C4-2B (cell line): Measurements from ENCODE around the gene PLGRKT.
"Not testable (repeated sequence)": the region's sequence is repeated elsewhere in the genome, so short reads cannot be mapped to it uniquely, and the experiment has no call there.

Experiments
- H3K27ac ChIP-seq: fragments of 450-650 bp; 2 replicates; pipeline ENCODE4 v1.5.1; 2017
- ZFX ChIP-seq: fragments of 450-650 bp; IDR thresholded peaks from 2 replicates; pipeline ENCODE4 v1.6.1; 2017
- TF ChIP-seq, protein P1 (sequence below): fragments of 450-650 bp; conservative IDR thresholded peaks from 2 replicates; pipeline ENCODE4 v1.5.1; 2017; ENCODE audit warnings: mild to moderate bottlenecking

The PLGRKT gene

DNA sequence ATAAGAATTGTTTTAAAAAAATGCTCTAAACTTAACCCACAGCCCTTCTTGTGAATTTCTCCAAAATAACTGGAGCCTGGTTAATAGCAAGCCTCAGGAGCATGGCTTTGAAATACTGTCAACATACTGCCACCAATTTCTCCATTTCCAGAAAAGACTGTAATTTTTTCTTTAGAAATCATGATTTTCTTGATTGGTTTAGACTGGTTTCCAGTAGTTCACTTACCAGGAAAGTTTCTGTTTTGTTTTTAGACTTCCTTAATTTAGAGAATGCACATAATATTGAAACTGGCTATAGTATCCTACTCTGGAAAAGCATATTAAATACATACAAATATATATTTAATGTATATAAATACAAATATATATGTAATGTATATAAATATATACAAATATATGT lies 8.2 kb upstream of the PLGRKT start:
- TF ChIP-seq, protein P1, sequence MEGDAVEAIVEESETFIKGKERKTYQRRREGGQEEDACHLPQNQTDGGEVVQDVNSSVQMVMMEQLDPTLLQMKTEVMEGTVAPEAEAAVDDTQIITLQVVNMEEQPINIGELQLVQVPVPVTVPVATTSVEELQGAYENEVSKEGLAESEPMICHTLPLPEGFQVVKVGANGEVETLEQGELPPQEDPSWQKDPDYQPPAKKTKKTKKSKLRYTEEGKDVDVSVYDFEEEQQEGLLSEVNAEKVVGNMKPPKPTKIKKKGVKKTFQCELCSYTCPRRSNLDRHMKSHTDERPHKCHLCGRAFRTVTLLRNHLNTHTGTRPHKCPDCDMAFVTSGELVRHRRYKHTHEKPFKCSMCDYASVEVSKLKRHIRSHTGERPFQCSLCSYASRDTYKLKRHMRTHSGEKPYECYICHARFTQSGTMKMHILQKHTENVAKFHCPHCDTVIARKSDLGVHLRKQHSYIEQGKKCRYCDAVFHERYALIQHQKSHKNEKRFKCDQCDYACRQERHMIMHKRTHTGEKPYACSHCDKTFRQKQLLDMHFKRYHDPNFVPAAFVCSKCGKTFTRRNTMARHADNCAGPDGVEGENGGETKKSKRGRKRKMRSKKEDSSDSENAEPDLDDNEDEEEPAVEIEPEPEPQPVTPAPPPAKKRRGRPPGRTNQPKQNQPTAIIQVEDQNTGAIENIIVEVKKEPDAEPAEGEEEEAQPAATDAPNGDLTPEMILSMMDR: no peak
- no peak for TF ChIP-seq ZFX
- H3K27ac ChIP-seq: no peak overlapping the region

- not testable (repeated sequence) for H3K27ac ChIP-seq
Observed at GRCh38 chr9:5445096-5445495, 7.4 kb upstream of the PLGRKT start.

- H3K27ac ChIP-seq: no peak overlapping the region
Observed at GRCh38 chr9:5443850-5444249, 6.1 kb upstream of the PLGRKT start.

GRCh38 chr9:5442400-5443011 lies 4.8 kb upstream of the PLGRKT start:
- no peak overlapping the region for H3K27ac ChIP-seq
- TF ChIP-seq ZFX: no peak
- TF ChIP-seq, protein P1: peak; percentile 80

More at GRCh38 chr9:5443850-5444249, 6.1 kb upstream of the PLGRKT start:
- no peak for TF ChIP-seq ZFX
- TF ChIP-seq, protein P1: no peak

GRCh38 chr9:5441043-5441442 lies 3.3 kb upstream of the PLGRKT start:
- TF ChIP-seq, protein P1: no peak
- TF ChIP-seq ZFX: no peak
- no peak overlapping the region for H3K27ac ChIP-seq

- no peak for TF ChIP-seq ZFX
- TF ChIP-seq, protein P1: no peak
- H3K27ac ChIP-seq: no peak overlapping the region
Observed at GRCh38 chr9:5440426-5440825, 2.7 kb upstream of the PLGRKT start.

GRCh38 chr9:5438301-5439162 lies 807 bp upstream of the PLGRKT start:
- peak overlapping the region; percentile 95 for H3K27ac ChIP-seq
- TF ChIP-seq ZFX: no peak
- TF ChIP-seq, protein P1: no peak
